NB4 (cell line): Measurements from ENCODE around the gene CLEC16A.

Experiments
- DNase-seq: peaks from one replicate; pipeline ENCODE4 v3.0.0; 2010; ENCODE audit warnings: low read depth
- H3K4me3 ChIP-seq: one replicate; pipeline ENCODE4 v1.5.1; 2011; ENCODE audit warnings: mild to moderate bottlenecking, low read depth, low read length, moderate library complexity
- CTCF ChIP-seq: IDR thresholded peaks from one replicate; pipeline ENCODE4 v1.5.1; 2012; ENCODE audit warnings: low read depth, low read length
- MAX ChIP-seq: IDR thresholded peaks from 2 replicates; pipeline ENCODE4 v1.6.1; 2011; ENCODE audit warnings: low read depth, low read length
- MYC ChIP-seq: IDR thresholded peaks from 2 replicates; pipeline ENCODE4 v1.6.1; 2011; ENCODE audit warnings: low read depth, low read length
- POLR2A ChIP-seq: IDR thresholded peaks from 2 replicates; pipeline ENCODE4 v1.6.1; 2011; ENCODE audit warnings: mild to moderate bottlenecking; ENCODE audit not compliant: insufficient read length; ENCODE audit errors: extremely low read depth

CLEC16A gene

GRCh38 chr16:11149011-11149616 is 204.8 kb downstream of the CLEC16A start:
- DNase-seq, result no peak
- no peak overlapping the region for H3K4me3 ChIP-seq
- TF ChIP-seq CTCF (no peak), MAX (no peak), MYC (no peak), POLR2A (no peak)

DNA sequence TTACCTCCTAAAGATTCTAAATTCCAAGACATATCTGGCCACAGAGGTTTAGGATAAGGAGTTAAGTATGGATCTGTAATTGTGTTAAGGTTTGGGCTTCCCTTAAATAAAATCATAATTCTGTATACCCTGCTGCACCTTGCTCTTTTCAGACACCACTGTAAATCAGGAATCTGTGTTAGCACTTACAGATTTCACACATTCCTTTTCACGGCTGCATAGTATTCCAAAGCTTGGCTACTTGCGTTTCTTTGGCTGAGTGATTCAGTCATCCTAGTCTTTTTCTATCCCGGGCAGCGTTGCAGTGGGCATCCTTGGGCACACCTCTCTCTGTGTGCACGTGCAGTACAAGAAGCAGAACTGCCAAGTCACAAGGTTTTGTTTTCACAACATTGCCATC is 205.8 kb downstream of the CLEC16A start:
- no peak for DNase-seq
- TF ChIP-seq MYC (no peak), MAX (no peak), POLR2A (no peak), CTCF (no peak)
- H3K4me3 ChIP-seq, result no peak overlapping the region

- H3K4me3 ChIP-seq, result no peak overlapping the region
- no peak for TF ChIP-seq POLR2A
- DNase-seq, result no peak
Measured at GRCh38 chr16:11151156-11151884, 207.0 kb downstream of the CLEC16A start.

DNA sequence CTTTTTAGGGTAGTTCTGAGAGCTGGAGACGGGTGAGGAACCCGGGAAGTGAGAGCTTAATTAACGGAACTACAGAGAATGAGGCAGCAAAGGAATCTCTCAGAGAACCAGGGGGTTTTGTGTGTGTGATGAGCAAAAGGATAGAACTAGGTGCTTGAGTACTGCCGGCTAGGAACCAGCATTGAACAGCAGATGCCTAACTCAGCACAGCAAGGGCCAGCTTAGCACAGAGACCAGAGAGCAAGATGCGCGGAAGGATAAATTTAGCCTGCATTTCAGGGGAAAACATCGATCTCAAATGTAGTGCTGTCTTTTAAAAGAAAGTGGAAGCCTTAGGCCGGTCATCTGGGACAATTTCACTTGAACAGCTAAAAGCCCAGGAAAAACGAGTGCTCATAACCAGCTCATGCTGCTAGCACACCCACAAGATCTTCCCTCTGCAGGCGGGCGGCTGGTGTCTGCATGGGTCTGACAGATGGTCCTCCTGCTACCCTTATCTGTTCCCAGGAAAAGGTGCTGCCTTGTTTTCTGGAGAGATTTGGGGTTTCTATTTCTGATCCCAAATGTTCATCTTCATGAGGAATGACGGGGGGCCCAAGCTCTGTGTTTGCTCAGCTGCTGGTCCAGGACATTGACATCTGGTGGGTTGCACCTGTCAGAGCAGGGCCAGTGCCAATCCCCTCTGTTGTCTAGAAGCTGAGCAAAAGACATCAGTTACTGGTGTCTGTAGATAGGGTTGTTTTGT is 207.7 kb downstream of the CLEC16A start:
- TF ChIP-seq POLR2A (no peak), MYC (no peak), CTCF (no peak), MAX (no peak)
- DNase-seq, result no peak

GRCh38 chr16:11152677-11153331 is 208.4 kb downstream of the CLEC16A start:
- DNase-seq, result no peak
- H3K4me3 ChIP-seq, result no peak overlapping the region
- TF ChIP-seq MYC, result no peak
- TF ChIP-seq POLR2A, result no peak
- TF ChIP-seq CTCF, result no peak
- TF ChIP-seq MAX, result no peak

More for the DNA sequence above, 207.7 kb downstream of the CLEC16A start:
- H3K4me3 ChIP-seq, result no peak overlapping the region

GRCh38 chr16:11155284-11155806 is 211.0 kb downstream of the CLEC16A start:
- no peak for TF ChIP-seq MYC
- no peak for TF ChIP-seq MAX
- TF ChIP-seq POLR2A, result no peak
- no peak for TF ChIP-seq CTCF
- DNase-seq, result no peak
- no peak overlapping the region for H3K4me3 ChIP-seq
